GM19043 (cell line): ENCODE measurements around the gene ZNF565.
"Not testable (repeated sequence)": the region's sequence is repeated elsewhere in the genome, so short reads cannot be mapped to it uniquely, and the experiment has no call there.

ENCODE experiments used
- ATAC-seq: cut with Tn5 transposase; IDR thresholded peaks from one replicate; pipeline ENCODE4 v1.9.1; 2021; ENCODE audit warnings: low read depth; ENCODE audit not compliant: unreplicated experiment

Gene ZNF565

GRCh38 chr19:36215276-36216123 lies 1.0 kb upstream of the ZNF565 start:
- ATAC-seq = no peak

- no peak for ATAC-seq
Observed at GRCh38 chr19:36212895-36213294, 1.6 kb downstream of the ZNF565 start.

- no peak for ATAC-seq
Observed at GRCh38 chr19:36210497-36210896, 4.0 kb downstream of the ZNF565 start.

- no peak for ATAC-seq
Observed at GRCh38 chr19:36209372-36209771, 5.1 kb downstream of the ZNF565 start.

GRCh38 chr19:36207605-36208252 lies 6.7 kb downstream of the ZNF565 start:
- ATAC-seq = no peak

GRCh38 chr19:36203293-36203692 lies 11.2 kb downstream of the ZNF565 start:
- ATAC-seq = no peak

GRCh38 chr19:36201684-36202083 lies 12.8 kb downstream of the ZNF565 start:
- ATAC-seq = no peak

GRCh38 chr19:36198119-36198518 lies 16.3 kb downstream of the ZNF565 start:
- no peak for ATAC-seq

GRCh38 chr19:36196249-36196648 lies 18.2 kb downstream of the ZNF565 start:
- no peak for ATAC-seq

- ATAC-seq = not testable (repeated sequence)
Observed at GRCh38 chr19:36186722-36187121, 27.7 kb downstream of the ZNF565 start.

GRCh38 chr19:36183245-36183628 lies 31.2 kb downstream of the ZNF565 start:
- ATAC-seq = no peak

GRCh38 chr19:36182612-36183244 lies 31.7 kb downstream of the ZNF565 start:
- no peak for ATAC-seq

GRCh38 chr19:36179077-36179476 lies 35.4 kb downstream of the ZNF565 start:
- not testable (repeated sequence) for ATAC-seq

GRCh38 chr19:36173846-36174245 lies 40.6 kb downstream of the ZNF565 start:
- not testable (repeated sequence) for ATAC-seq

- ATAC-seq = no peak
Observed at GRCh38 chr19:36172852-36173251, 41.6 kb downstream of the ZNF565 start.

GRCh38 chr19:36169084-36169760 lies 45.2 kb downstream of the ZNF565 start:
- ATAC-seq = no peak

GRCh38 chr19:36163813-36164212 lies 50.7 kb downstream of the ZNF565 start:
- no peak for ATAC-seq

GRCh38 chr19:36160821-36161596 lies 53.5 kb downstream of the ZNF565 start:
- ATAC-seq = no peak

GRCh38 chr19:36153126-36153525 lies 61.3 kb downstream of the ZNF565 start:
- no peak for ATAC-seq
